Measurements from ENCODE around the gene HMGN4. TPM values are rescaled to one million over a fixed set of nuclear protein-coding genes. Genes with fewer than 3 reads are reported as not detected.

The HMGN4 gene
- total and polyA plus RNA-seq, 2 donors (not counting 3 experiments of a cell fraction or from before 2014, with no cell fraction given) = 13.1 to 36.9 TPM

GRCh38 chr6:26493258-26493657 lies 44.9 kb upstream of the HMGN4 start:
- POLR2A ChIA-PET = no interaction called here
- DNase-seq (ENCODE audit: low read depth, low spot score) = peak; percentile 19

DNA sequence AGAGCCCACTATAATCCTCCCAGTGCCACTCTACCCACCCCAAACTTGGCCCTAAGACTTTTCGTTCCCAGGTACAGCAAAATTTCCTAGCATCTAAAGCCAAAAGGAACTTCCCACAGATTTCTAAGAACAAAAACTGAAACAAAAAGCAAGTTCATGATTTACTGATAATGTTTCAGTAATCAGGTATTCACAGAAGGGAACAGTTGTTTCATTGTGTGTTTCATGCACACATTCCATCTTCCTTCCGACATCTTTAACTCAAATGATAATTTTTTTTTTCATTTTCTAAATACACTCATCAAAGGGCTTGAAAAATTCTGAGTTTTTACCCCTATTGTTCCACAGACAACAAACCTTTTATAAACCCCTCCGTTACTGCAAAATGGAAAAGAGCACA lies 44.0 kb upstream of the HMGN4 start:
- intact Hi-C loops (cut with micrococcal nuclease) = no loop called here
- H3K9ac ChIP-seq (replicated peaks; ENCODE audit: extremely low read depth, insufficient read depth, low read length) = no peak overlapping the region
- CTCF ChIA-PET = interaction anchor here (1.0 kb wide), 1 partner anchor 152 kb away, joined by 7 read pairs; no protein-coding TSS in a partner anchor
- peaks cover 11 to 30% of the 10 kb centered on the region in 2 experiments for H3K27me3 ChIP-seq (ENCODE audit: control insufficient read depth in 2 of 2, insufficient read depth in 2 of 2, low read length in 2 of 2)
- no peak overlapping the region for H2AFZ ChIP-seq (ENCODE audit: low read depth, low read length)
- POLR2A ChIA-PET = no interaction called here
- no peak for TF ChIP-seq JUN (IDR thresholded peaks at IDR 0.05; ENCODE audit: borderline replicate concordance, insufficient read depth, insufficient read length, low read depth)
- no peak for TF ChIP-seq MYC (IDR thresholded peaks at IDR 0.05; ENCODE audit: low read depth, low read length)
- TF ChIP-seq, protein P1, sequence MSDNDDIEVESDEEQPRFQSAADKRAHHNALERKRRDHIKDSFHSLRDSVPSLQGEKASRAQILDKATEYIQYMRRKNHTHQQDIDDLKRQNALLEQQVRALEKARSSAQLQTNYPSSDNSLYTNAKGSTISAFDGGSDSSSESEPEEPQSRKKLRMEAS (IDR thresholded peaks at IDR 0.05; ENCODE audit: insufficient read depth, insufficient read length) = no peak
- H3K4me3 ChIP-seq (replicated peaks in 1 of 3; ENCODE audit: insufficient read depth in 1 of 3, low read depth in 1 of 3, low read length in 3 of 3) = no peak overlapping the region
- dilution Hi-C loops (cut with MboI; ENCODE audit: extremely low pct_ligation_motif_present, low sequenced_read_pairs) = no loop called here
- H3K4me1 ChIP-seq (ENCODE audit: control insufficient read depth, extremely low read depth, insufficient read depth, low read length) = no peaks in the 10 kb centered on the region
- H3K4me2 ChIP-seq (ENCODE audit: insufficient read depth, low read length) = no peak overlapping the region
- H3K9me1 ChIP-seq (replicated peaks; ENCODE audit: control insufficient read depth, extremely low read depth, insufficient read depth, low read length) = no peaks in the 10 kb centered on the region
- H3K27ac ChIP-seq (ENCODE audit: insufficient read depth, low read depth, low read length) = no peak overlapping the region
- DNase-seq (ENCODE audit: low read depth, low spot score) (no peak), FAIRE-seq (no peak)
- H3K79me2 ChIP-seq (ENCODE audit: control insufficient read depth, insufficient read depth, low read length) = no peaks in the 10 kb centered on the region
- no TSS peak for BruUV-seq (replicated peaks)
- H3K36me3 ChIP-seq (ENCODE audit: control insufficient read depth in 2 of 2, extremely low read depth in 1 of 2, insufficient read depth in 2 of 2, low read length in 2 of 2) = no peaks in the 10 kb centered on the region
- no peaks in the 10 kb centered on the region for H3K9me3 ChIP-seq (replicated peaks; ENCODE audit: control insufficient read depth, insufficient read depth, low read length)
- no peaks in the 10 kb centered on the region for H4K20me1 ChIP-seq (replicated peaks; ENCODE audit: control insufficient read depth, extremely low read depth, insufficient read depth, low read length)

More at GRCh38 chr6:26493258-26493657, 44.9 kb upstream of the HMGN4 start:
- no peaks in the 10 kb centered on the region for H3K9me1 ChIP-seq (replicated peaks; ENCODE audit: control insufficient read depth, extremely low read depth, insufficient read depth, low read length)
- intact Hi-C loops (cut with micrococcal nuclease) (no loop called here), dilution Hi-C loops (cut with MboI; ENCODE audit: extremely low pct_ligation_motif_present, low sequenced_read_pairs) (no loop called here)
- no peak for FAIRE-seq
- H3K9ac ChIP-seq (replicated peaks; ENCODE audit: extremely low read depth, insufficient read depth, low read length) = no peak overlapping the region
- CTCF ChIA-PET = interaction anchor here (1.0 to 2.3 kb wide), 3 partner anchors 8 to 152 kb away, joined by 5 to 13 read pairs (median 7); no protein-coding TSS in a partner anchor
- H3K4me2 ChIP-seq (ENCODE audit: insufficient read depth, low read length) = no peak overlapping the region
- H4K20me1 ChIP-seq (replicated peaks; ENCODE audit: control insufficient read depth, extremely low read depth, insufficient read depth, low read length) = no peaks in the 10 kb centered on the region
- H3K4me1 ChIP-seq (ENCODE audit: control insufficient read depth, extremely low read depth, insufficient read depth, low read length) = no peaks in the 10 kb centered on the region
- H3K36me3 ChIP-seq (ENCODE audit: control insufficient read depth in 2 of 2, extremely low read depth in 1 of 2, insufficient read depth in 2 of 2, low read length in 2 of 2) = no peaks in the 10 kb centered on the region
- H3K9me3 ChIP-seq (replicated peaks; ENCODE audit: control insufficient read depth, insufficient read depth, low read length) = no peaks in the 10 kb centered on the region
- no peak for TF ChIP-seq GATA2 (IDR thresholded peaks at IDR 0.05; ENCODE audit: insufficient read depth, insufficient read length, low read depth, low read length)
- TF ChIP-seq CTCF (IDR thresholded peaks at IDR 0.05; ENCODE audit: extremely low read depth in 1 of 2, insufficient read depth in 1 of 2, low read depth in 1 of 2, low read length in 2 of 2) = peak; percentile 4 to 28
- H3K27ac ChIP-seq (ENCODE audit: insufficient read depth, low read depth, low read length) = no peak overlapping the region
- no peaks in the 10 kb centered on the region for H3K79me2 ChIP-seq (ENCODE audit: control insufficient read depth, insufficient read depth, low read length)
- H2AFZ ChIP-seq (ENCODE audit: low read depth, low read length) = no peak overlapping the region
- H3K27me3 ChIP-seq (ENCODE audit: control insufficient read depth in 2 of 2, insufficient read depth in 2 of 2, low read length in 2 of 2) = peaks cover 11 to 37% of the 10 kb centered on the region in 2 experiments
- no peak overlapping the region for H3K4me3 ChIP-seq (replicated peaks in 1 of 3; ENCODE audit: insufficient read depth in 1 of 3, low read depth in 1 of 3, low read length in 3 of 3)
- no TSS peak for BruUV-seq (replicated peaks)
